ENCODE data around the gene PJA1. TPM values are rescaled to one million over a fixed set of nuclear protein-coding genes. Genes with fewer than 3 reads are reported as not detected.

The PJA1 gene
- total RNA-seq, 1 donor from 2014 or later = 55.5 TPM

- no peaks in the 10 kb centered on the region for H3K36me3 ChIP-seq (ENCODE audit: control insufficient read depth, insufficient read depth, low read length)
- TF ChIP-seq, protein P1, sequence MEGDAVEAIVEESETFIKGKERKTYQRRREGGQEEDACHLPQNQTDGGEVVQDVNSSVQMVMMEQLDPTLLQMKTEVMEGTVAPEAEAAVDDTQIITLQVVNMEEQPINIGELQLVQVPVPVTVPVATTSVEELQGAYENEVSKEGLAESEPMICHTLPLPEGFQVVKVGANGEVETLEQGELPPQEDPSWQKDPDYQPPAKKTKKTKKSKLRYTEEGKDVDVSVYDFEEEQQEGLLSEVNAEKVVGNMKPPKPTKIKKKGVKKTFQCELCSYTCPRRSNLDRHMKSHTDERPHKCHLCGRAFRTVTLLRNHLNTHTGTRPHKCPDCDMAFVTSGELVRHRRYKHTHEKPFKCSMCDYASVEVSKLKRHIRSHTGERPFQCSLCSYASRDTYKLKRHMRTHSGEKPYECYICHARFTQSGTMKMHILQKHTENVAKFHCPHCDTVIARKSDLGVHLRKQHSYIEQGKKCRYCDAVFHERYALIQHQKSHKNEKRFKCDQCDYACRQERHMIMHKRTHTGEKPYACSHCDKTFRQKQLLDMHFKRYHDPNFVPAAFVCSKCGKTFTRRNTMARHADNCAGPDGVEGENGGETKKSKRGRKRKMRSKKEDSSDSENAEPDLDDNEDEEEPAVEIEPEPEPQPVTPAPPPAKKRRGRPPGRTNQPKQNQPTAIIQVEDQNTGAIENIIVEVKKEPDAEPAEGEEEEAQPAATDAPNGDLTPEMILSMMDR (IDR thresholded peaks at IDR 0.05; ENCODE audit: insufficient read depth, low read length, severe bottlenecking) = no peak
- no peaks in the 10 kb centered on the region for H3K27me3 ChIP-seq (ENCODE audit: control insufficient read depth, insufficient read depth, low read length)
- FAIRE-seq (no peak), DNase-seq (ENCODE audit: low read depth) (no peak)
- H3K4me3 ChIP-seq (ENCODE audit: low read depth, low read length) = no peak overlapping the region
These were observed 36.7 kb downstream of the PJA1 start for GRCh38 chrX:69128588-69128987.

- FAIRE-seq (no peak), DNase-seq (ENCODE audit: low read depth) (peak; percentile 44)
- TF ChIP-seq, protein P1 (IDR thresholded peaks at IDR 0.05; ENCODE audit: insufficient read depth, low read length, severe bottlenecking) = no peak
- Histone ChIP-seq H3K36me3 (ENCODE audit: control insufficient read depth, insufficient read depth, low read length) (no peaks in the 10 kb centered on the region), H3K27me3 (ENCODE audit: control insufficient read depth, insufficient read depth, low read length) (no peaks in the 10 kb centered on the region), H3K4me3 (ENCODE audit: low read depth, low read length) (no peak overlapping the region)
These were observed 37.8 kb downstream of the PJA1 start for GRCh38 chrX:69127466-69127865.

DNA sequence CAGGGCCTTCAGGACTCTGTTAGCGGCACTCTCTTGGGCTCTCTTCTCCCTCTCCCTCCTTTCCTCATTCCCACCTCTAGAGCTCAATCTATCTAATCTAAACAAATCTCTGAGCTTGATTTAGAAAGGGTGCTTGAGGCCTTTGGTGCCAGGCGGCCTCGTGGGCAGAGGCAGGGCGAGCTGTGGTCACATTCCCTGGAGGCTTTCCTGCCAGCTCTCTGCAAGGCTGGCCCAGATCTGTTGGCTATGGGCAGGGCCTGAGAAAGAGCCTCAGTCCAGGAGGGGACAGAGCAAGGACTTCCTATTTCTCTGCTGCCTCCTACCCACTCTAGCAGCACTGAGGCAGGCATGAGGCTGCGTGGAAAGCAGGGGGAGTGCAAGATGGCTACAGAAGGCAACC lies 38.6 kb downstream of the PJA1 start:
- no peak for FAIRE-seq
- Histone ChIP-seq H3K36me3 (ENCODE audit: control insufficient read depth, insufficient read depth, low read length) (no peaks in the 10 kb centered on the region), H3K4me3 (ENCODE audit: low read depth, low read length) (no peak overlapping the region), H3K27me3 (ENCODE audit: control insufficient read depth, insufficient read depth, low read length) (no peaks in the 10 kb centered on the region)
- no peak for DNase-seq (ENCODE audit: low read depth)
- TF ChIP-seq, protein P1 (IDR thresholded peaks at IDR 0.05; ENCODE audit: insufficient read depth, low read length, severe bottlenecking) = no peak

GRCh38 chrX:69125094-69125493 lies 40.2 kb downstream of the PJA1 start:
- TF ChIP-seq, protein P1 (IDR thresholded peaks at IDR 0.05; ENCODE audit: insufficient read depth, low read length, severe bottlenecking) = no peak
- Histone ChIP-seq H3K36me3 (ENCODE audit: control insufficient read depth, insufficient read depth, low read length) (no peaks in the 10 kb centered on the region), H3K4me3 (ENCODE audit: low read depth, low read length) (no peak overlapping the region), H3K27me3 (ENCODE audit: control insufficient read depth, insufficient read depth, low read length) (no peaks in the 10 kb centered on the region)
- DNase-seq (ENCODE audit: low read depth) (no peak), FAIRE-seq (no peak)

- DNase-seq (ENCODE audit: low read depth) = no peak
- TF ChIP-seq, protein P1 (IDR thresholded peaks at IDR 0.05; ENCODE audit: insufficient read depth, low read length, severe bottlenecking) = no peak
- Histone ChIP-seq H3K27me3 (ENCODE audit: control insufficient read depth, insufficient read depth, low read length) (no peaks in the 10 kb centered on the region), H3K4me3 (ENCODE audit: low read depth, low read length) (no peak overlapping the region), H3K36me3 (ENCODE audit: control insufficient read depth, insufficient read depth, low read length) (no peaks in the 10 kb centered on the region)
- no peak for FAIRE-seq
These were observed 41.1 kb downstream of the PJA1 start for GRCh38 chrX:69124108-69124507.

GRCh38 chrX:69123481-69123880 lies 41.8 kb downstream of the PJA1 start:
- H3K4me3 ChIP-seq (ENCODE audit: low read depth, low read length) = no peak overlapping the region
- no peak for FAIRE-seq
- DNase-seq (ENCODE audit: low read depth) = no peak
- no peaks in the 10 kb centered on the region for H3K27me3 ChIP-seq (ENCODE audit: control insufficient read depth, insufficient read depth, low read length)
- no peaks in the 10 kb centered on the region for H3K36me3 ChIP-seq (ENCODE audit: control insufficient read depth, insufficient read depth, low read length)
- TF ChIP-seq, protein P1 (IDR thresholded peaks at IDR 0.05; ENCODE audit: insufficient read depth, low read length, severe bottlenecking) = no peak
